Measurements from ENCODE around the gene PTTG1IP2.
"Not testable (repeated sequence)": the region's sequence is repeated elsewhere in the genome, so short reads cannot be mapped to it uniquely, and the experiment has no call there.

PTTG1IP2 gene

GRCh38 chr7:90469554-90469953, at the start of gene PTTG1IP2:
Gene PTTG1IP2 (plus strand): TSS chr7:90469639. CDS start chr7:90469787, 148 bp downstream.
- DNase-seq (ENCODE audit: low read depth): no peak

- DNase-seq (ENCODE audit: low read depth): no peak
These were observed 47.8 kb upstream of the PTTG1IP2 start for GRCh38 chr7:90421651-90422050.

- DNase-seq (ENCODE audit: low read depth): no peak
These were observed 44.7 kb upstream of the PTTG1IP2 start for GRCh38 chr7:90424720-90425119.

- no peak for DNase-seq (ENCODE audit: low read depth)
These were observed 44.1 kb upstream of the PTTG1IP2 start for GRCh38 chr7:90425376-90425775.

- DNase-seq (ENCODE audit: low read depth): no peak
These were observed 38.6 kb upstream of the PTTG1IP2 start for GRCh38 chr7:90430614-90431460.

GRCh38 chr7:90432752-90433151, 36.7 kb upstream of the PTTG1IP2 start:
- no peak for DNase-seq (ENCODE audit: low read depth)

GRCh38 chr7:90433221-90433620, 36.2 kb upstream of the PTTG1IP2 start:
- DNase-seq (ENCODE audit: low read depth): no peak

GRCh38 chr7:90445633-90446032, 23.8 kb upstream of the PTTG1IP2 start:
- no peak for DNase-seq (ENCODE audit: low read depth)

- DNase-seq (ENCODE audit: low read depth): no peak
These were observed 23.1 kb upstream of the PTTG1IP2 start for GRCh38 chr7:90446137-90446899.

- DNase-seq (ENCODE audit: low read depth): no peak
These were observed 16.1 kb upstream of the PTTG1IP2 start for GRCh38 chr7:90453259-90453891.

GRCh38 chr7:90453931-90454330, 15.5 kb upstream of the PTTG1IP2 start:
- no peak for DNase-seq (ENCODE audit: low read depth)

GRCh38 chr7:90455163-90456030, 14.0 kb upstream of the PTTG1IP2 start:
- DNase-seq (ENCODE audit: low read depth): no peak

GRCh38 chr7:90458104-90458503, 11.3 kb upstream of the PTTG1IP2 start:
- DNase-seq (ENCODE audit: low read depth): no peak

- no peak for DNase-seq (ENCODE audit: low read depth)
These were observed 9.6 kb upstream of the PTTG1IP2 start for GRCh38 chr7:90459888-90460287.

- DNase-seq (ENCODE audit: low read depth): no peak
These were observed 8.2 kb upstream of the PTTG1IP2 start for GRCh38 chr7:90461219-90461618.

- not testable (repeated sequence) for DNase-seq (ENCODE audit: low read depth)
These were observed 6.2 kb upstream of the PTTG1IP2 start for GRCh38 chr7:90463151-90463628.

GRCh38 chr7:90465816-90466215, 3.6 kb upstream of the PTTG1IP2 start:
- DNase-seq (ENCODE audit: low read depth): no peak

GRCh38 chr7:90472805-90473540, 3.5 kb downstream of the PTTG1IP2 start:
- DNase-seq (ENCODE audit: low read depth): no peak

GRCh38 chr7:90473814-90474213, 4.4 kb downstream of the PTTG1IP2 start:
- no peak for DNase-seq (ENCODE audit: low read depth)

GRCh38 chr7:90474284-90475210, 5.1 kb downstream of the PTTG1IP2 start:
- DNase-seq (ENCODE audit: low read depth): no peak

All from stimulated activated CD8-positive, alpha-beta memory T cell treated with anti-CD3 and anti-CD28 coated beads, Interleukin-4, amount 100 ng/mL, for 24 hours (primary cell).